K562 (cell line): ENCODE results near the gene HNRNPLL. TPM values are rescaled to one million over a fixed set of nuclear protein-coding genes. Genes with fewer than 3 reads are reported as not detected.

Experiments used
- AFF4 ChIP-seq: sonication (generic); formaldehyde crosslinking; IDR thresholded peaks from 2 replicates; pipeline ENCODE4 v1.8.0; 2023; ENCODE audit warnings: mild to moderate bottlenecking, missing genetic modification reagents
- EZH2 ChIP-seq: IDR thresholded peaks from 2 replicates; pipeline ENCODE4 v1.6.1; 2012; ENCODE audit warnings: low read depth, mild to moderate bottlenecking, inconsistent platforms, low read length, borderline replicate concordance
- FOXP1 ChIP-seq: sonication (generic); formaldehyde crosslinking; IDR thresholded peaks from 2 replicates; pipeline ENCODE4 v1.8.0; 2022; ENCODE audit warnings: mild to moderate bottlenecking, missing genetic modification reagents
- HIVEP1 ChIP-seq: fragments of 250-450 bp; sonication (Bioruptor Pico); IDR thresholded peaks from 2 replicates; pipeline ENCODE4 v1.4.0; 2020; ENCODE audit warnings: mild to moderate bottlenecking
- ID3 ChIP-seq, 2 experiments: fragments of 250-450 bp in 1 of 2; fragments of 450-650 bp in 1 of 2; sonication (Bioruptor Pico) in 1 of 2; IDR thresholded peaks; 2 replicates each; pipeline versions ENCODE4 v1.6.1 to v1.8.0; 2016 to 2021; ENCODE audit warnings: mild to moderate bottlenecking in 2 of 2, moderate library complexity in 2 of 2, missing compliant biosample characterization in 1 of 2, missing genetic modification characterization in 1 of 2
- LEF1 ChIP-seq: fragments of 450-650 bp; IDR thresholded peaks from 2 replicates; pipeline ENCODE4 v1.6.1; 2016; ENCODE audit warnings: mild to moderate bottlenecking
- MBD1 ChIP-seq: fragments of 250-450 bp; sonication (Bioruptor Pico); IDR thresholded peaks from 2 replicates; pipeline ENCODE4 v1.8.0; 2022; ENCODE audit warnings: inconsistent platforms
- NBN ChIP-seq: fragments of 450-650 bp; IDR thresholded peaks from 2 replicates; pipeline ENCODE4 v1.6.1; 2016; ENCODE audit warnings: low read depth, mild to moderate bottlenecking
- NCOA1 ChIP-seq: fragments of 450-650 bp; IDR thresholded peaks from 2 replicates; pipeline ENCODE4 v1.6.1; 2016; ENCODE audit warnings: low read depth
- TRIM25 ChIP-seq: fragments of 450-650 bp; IDR thresholded peaks from 2 replicates; pipeline ENCODE4 v1.7.0; 2016; ENCODE audit warnings: borderline replicate concordance
- USF1 ChIP-seq: sonication (generic); formaldehyde crosslinking; IDR thresholded peaks from 2 replicates; pipeline ENCODE4 v1.9.0; 2022; ENCODE audit warnings: mild to moderate bottlenecking, missing genetic modification reagents
- VEZF1 ChIP-seq: fragments of 200-800 bp; sonication (Bioruptor generic); IDR thresholded peaks from 2 replicates; pipeline ENCODE4 v1.6.1; 2017; ENCODE audit warnings: missing genetic modification characterization, missing compliant biosample characterization
- YBX1 ChIP-seq: fragments of 450-650 bp; IDR thresholded peaks from 2 replicates; pipeline ENCODE4 v1.7.1; 2016; ENCODE audit warnings: mild to moderate bottlenecking
- ZNF124 ChIP-seq: sonication (generic); formaldehyde crosslinking; IDR thresholded peaks from 2 replicates; pipeline ENCODE4 v1.8.1; 2022; ENCODE audit warnings: missing genetic modification reagents
- ZNF165 ChIP-seq: fragments of 250-450 bp; sonication (Bioruptor Pico); IDR thresholded peaks from 2 replicates; pipeline ENCODE4 v1.4.0; 2020; ENCODE audit warnings: borderline replicate concordance
- ZNF76 ChIP-seq: fragments of 250-450 bp; sonication (Bioruptor Pico); IDR thresholded peaks from 2 replicates; pipeline ENCODE4 v1.4.0; 2020; ENCODE audit warnings: mild to moderate bottlenecking, moderate library complexity, borderline replicate concordance
- ZSCAN29 ChIP-seq: fragments of 450-650 bp; IDR thresholded peaks from 2 replicates; pipeline ENCODE4 v1.6.1; 2017
- polyA plus RNA-seq, 8 experiments: library from polyadenylated mRNA; depleted of rRNA in 4 of 8; stranded (reverse) in 5 of 8; unstranded in 3 of 8; fragments of >200 nt; fragmentation: Nextera tagmentation in 2 of 8; fragmentation: Illumina TruSeq in 1 of 8; extraction: Ambion mirVana in 2 of 8; extraction: Trizol in 1 of 8; gene quantifications; 2 replicates each; pipeline versions ENCODE4 v1.2.1 to v1.2.3, GENCODE V29; 2011 to 2014; ENCODE audit warnings: inconsistent platforms in 1 of 8, missing spikeins in 1 of 8
- total RNA-seq, 7 experiments: library from RNA; depleted of rRNA in 6 of 7; stranded (reverse); fragments of >200 nt in 6 of 7; fragmentation: Illumina TruSeq in 2 of 7; extraction: Trizol in 2 of 7; gene quantifications; 2 replicates each; pipeline versions ENCODE4 v1.2.1 to v1.2.3, GENCODE V29; 2011 to 2021; ENCODE audit warnings: low replicate concordance in 1 of 7

Gene HNRNPLL
- total and polyA plus RNA-seq, 9 of the 15 experiments (the other 6 are each of a cell fraction or from before 2014, with no cell fraction given), result 19.8 to 135 (median 57.8) TPM

- TF ChIP-seq MBD1 (CRISPR knock-in tag) (no peak), ID3 (CRISPR knock-in tag; IDR thresholded peaks at IDR 0.05) (no peak), ID3 (tag; IDR thresholded peaks at IDR 0.05) (0 out of 2 replicates have a peak, but pooled peaks have one; percentile 46), VEZF1 (no peak), LEF1 (peak; percentile 37; the same call in 1 of the 2 replicates), HIVEP1 (CRISPR knock-in tag) (no peak), ZNF165 (CRISPR knock-in tag) (no peak), USF1 (no peak), NBN (no peak; the same call in 1 of the 2 replicates), TRIM25 (no peak), NCOA1 (no peak), AFF4 (CRISPR knock-in tag) (no peak), FOXP1 (CRISPR knock-in tag) (peak; percentile 77), YBX1 (no peak), ZSCAN29 (no peak), ZNF76 (CRISPR knock-in tag) (no peak), ZNF124 (CRISPR knock-in tag) (no peak), EZH2 (no peak)
Observed at GRCh38 chr2:38603402-38604290, 918 bp upstream of the HNRNPLL start (continued).
